ENCODE data around the gene MTX3.

The MTX3 gene

DNA sequence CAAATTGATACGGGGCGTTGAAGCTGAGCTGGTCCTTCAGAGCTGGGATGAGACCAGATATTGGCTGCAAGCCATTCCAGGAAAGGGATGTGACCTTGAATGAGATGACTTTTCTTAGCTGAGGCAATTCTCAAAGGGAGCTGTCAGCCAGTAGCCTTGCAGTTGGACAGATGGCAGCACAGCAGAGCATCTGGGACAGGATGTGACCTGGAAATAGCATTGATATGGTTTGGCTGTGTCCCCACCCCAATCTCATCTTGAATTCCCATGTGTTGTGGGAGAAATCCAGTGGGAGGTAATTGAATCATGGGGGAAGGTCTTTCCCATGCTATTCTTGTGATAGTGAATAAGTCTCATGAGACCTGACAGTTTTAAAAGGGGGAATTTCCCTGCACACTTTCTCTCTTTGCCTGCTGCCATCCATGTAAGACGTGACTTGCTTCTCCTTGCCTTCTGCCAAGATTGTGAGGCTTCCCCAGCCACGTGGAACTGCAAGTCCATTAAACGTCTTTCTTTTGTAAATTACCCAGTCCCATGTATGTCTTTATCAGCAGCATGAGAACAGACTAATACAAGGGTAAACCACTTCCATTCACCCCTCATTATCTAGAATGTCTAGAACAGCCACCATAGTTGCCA is 19.8 kb upstream of the MTX3 start:
- no peaks in the 10 kb centered on the region for H3K36me3 ChIP-seq (ENCODE audit: control insufficient read depth, insufficient read depth, low read length)
- no peak overlapping the region for H3K9ac ChIP-seq (ENCODE audit: low read length)
- no peaks in the 10 kb centered on the region for H3K9me3 ChIP-seq (ENCODE audit: control insufficient read depth, low read length)
- H3K27me3 ChIP-seq (ENCODE audit: control insufficient read depth, insufficient read depth, low read length): no peaks in the 10 kb centered on the region
- H3K4me1 ChIP-seq (ENCODE audit: control insufficient read depth, insufficient read depth, low read length): no peaks in the 10 kb centered on the region
- no peak overlapping the region for H3K4me3 ChIP-seq (ENCODE audit: low read length)

DNA sequence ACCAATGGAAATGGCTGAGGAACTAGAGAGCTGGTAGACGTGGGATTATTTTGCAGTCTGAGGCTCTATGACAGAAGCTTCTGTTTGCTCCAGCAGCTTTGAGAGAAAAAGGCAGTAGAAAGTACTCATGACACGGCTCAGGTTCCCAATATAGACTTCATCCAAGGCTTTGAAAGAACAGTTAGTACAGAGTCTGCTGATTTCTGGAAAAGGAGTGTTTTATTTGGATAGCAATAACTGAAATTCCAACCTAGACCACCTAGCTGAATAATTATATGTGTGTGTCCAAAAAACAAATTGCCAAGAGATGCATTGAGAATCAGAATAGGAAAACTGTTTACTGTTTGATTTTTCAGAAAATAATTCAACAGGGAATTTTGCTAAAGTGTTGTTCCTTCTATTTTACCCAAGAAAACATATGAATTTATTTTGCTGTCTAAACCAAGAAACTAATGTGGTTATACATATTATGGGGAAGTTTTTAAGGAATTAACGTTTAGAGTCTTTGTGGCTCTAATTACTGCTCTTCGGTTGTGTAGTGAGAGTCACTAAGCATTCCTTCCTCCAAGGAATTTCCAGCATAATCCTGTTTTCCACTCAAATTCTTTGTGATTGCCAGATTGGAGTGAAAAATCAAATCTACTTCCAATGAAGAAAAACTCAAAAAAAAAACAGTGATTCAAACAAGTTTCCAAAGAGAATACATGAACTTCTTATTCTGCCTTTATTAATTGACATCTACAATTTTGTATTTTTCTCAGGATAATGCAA is 18.1 kb upstream of the MTX3 start:
- Histone ChIP-seq H3K27me3 (ENCODE audit: control insufficient read depth, insufficient read depth, low read length) (no peaks in the 10 kb centered on the region), H3K36me3 (ENCODE audit: control insufficient read depth, insufficient read depth, low read length) (no peaks in the 10 kb centered on the region), H3K4me3 (ENCODE audit: low read length) (no peak overlapping the region), H3K9ac (ENCODE audit: low read length) (no peak overlapping the region), H3K9me3 (ENCODE audit: control insufficient read depth, low read length) (no peaks in the 10 kb centered on the region), H3K4me1 (ENCODE audit: control insufficient read depth, insufficient read depth, low read length) (no peaks in the 10 kb centered on the region)

DNA sequence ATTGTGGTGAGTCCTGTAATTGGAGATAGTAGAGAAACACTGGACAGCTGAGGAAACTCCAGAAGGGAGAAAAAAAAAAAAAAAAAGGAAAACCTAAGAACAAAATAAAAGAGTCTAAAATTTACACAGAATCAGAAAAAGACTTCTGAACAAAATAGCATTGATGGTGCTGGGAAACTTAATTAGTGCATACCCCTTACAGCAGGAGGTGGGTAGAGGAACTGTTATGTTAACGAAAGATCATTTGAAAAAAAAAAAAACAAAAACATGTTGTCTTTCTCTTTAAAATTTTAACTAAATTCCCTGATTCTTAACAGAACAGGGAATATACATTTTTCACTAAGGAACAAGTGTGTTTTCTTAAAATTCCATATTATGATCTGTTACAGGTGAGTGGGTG is 11.6 kb upstream of the MTX3 start:
- no peak overlapping the region for H3K4me3 ChIP-seq (ENCODE audit: low read length)
- H3K36me3 ChIP-seq (ENCODE audit: control insufficient read depth, insufficient read depth, low read length): no peaks in the 10 kb centered on the region
- H3K9ac ChIP-seq (ENCODE audit: low read length): no peak overlapping the region
- no peaks in the 10 kb centered on the region for H3K9me3 ChIP-seq (ENCODE audit: control insufficient read depth, low read length)
- no peaks in the 10 kb centered on the region for H3K4me1 ChIP-seq (ENCODE audit: control insufficient read depth, insufficient read depth, low read length)
- no peaks in the 10 kb centered on the region for H3K27me3 ChIP-seq (ENCODE audit: control insufficient read depth, insufficient read depth, low read length)

DNA sequence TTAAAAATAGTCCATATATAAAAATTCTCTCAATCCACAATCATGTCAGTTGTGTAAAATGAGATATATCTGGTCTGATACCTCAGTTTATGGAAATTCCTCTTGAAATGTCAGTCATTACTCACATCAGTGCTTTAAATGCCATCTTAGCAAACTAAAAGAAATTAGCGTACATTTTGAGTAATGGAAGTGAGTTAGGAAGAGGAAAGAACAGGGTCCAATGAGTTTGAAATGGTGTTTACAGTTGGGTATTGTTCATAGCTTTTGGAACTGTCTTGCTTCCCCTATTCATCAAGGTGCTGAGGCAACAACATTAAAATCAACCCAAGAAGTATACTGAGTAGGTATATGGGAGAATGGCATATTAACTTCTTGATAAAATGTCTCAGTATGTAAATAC is 8.7 kb upstream of the MTX3 start:
- no peaks in the 10 kb centered on the region for H3K36me3 ChIP-seq (ENCODE audit: control insufficient read depth, insufficient read depth, low read length)
- no peaks in the 10 kb centered on the region for H3K4me1 ChIP-seq (ENCODE audit: control insufficient read depth, insufficient read depth, low read length)
- H3K4me3 ChIP-seq (ENCODE audit: low read length): no peak overlapping the region
- no peaks in the 10 kb centered on the region for H3K27me3 ChIP-seq (ENCODE audit: control insufficient read depth, insufficient read depth, low read length)
- H3K9me3 ChIP-seq (ENCODE audit: control insufficient read depth, low read length): no peaks in the 10 kb centered on the region
- H3K9ac ChIP-seq (ENCODE audit: low read length): no peak overlapping the region

- Histone ChIP-seq H3K9ac (ENCODE audit: low read length) (no peak overlapping the region), H3K4me1 (ENCODE audit: control insufficient read depth, insufficient read depth, low read length) (peaks cover 10% of the 10 kb centered on the region), H3K27me3 (ENCODE audit: control insufficient read depth, insufficient read depth, low read length) (no peaks in the 10 kb centered on the region), H3K36me3 (ENCODE audit: control insufficient read depth, insufficient read depth, low read length) (no peaks in the 10 kb centered on the region), H3K4me3 (ENCODE audit: low read length) (no peak overlapping the region), H3K9me3 (ENCODE audit: control insufficient read depth, low read length) (no peaks in the 10 kb centered on the region)
Observed at GRCh38 chr5:79992891-79993657, 2.0 kb upstream of the MTX3 start.

DNA sequence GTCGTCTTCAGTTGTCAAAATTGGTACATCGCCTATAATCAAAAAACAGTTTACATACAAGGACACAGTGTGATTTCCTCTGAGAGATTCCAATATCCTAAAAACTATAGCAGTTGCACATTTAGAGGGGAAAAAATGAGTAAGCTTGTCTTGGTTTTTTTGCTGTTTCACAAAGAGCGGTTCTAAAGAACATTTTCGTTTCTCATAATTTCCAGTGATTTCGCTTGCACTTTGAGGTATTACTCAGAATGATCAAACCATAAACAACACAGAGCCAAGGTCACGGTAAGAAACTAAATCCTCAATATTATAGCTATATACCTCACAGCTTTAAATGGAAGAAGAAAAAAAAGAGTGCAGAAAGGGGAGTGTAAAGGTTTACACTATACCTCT is 861 bp downstream of the MTX3 start:
- Histone ChIP-seq H3K9me3 (ENCODE audit: control insufficient read depth, low read length) (no peaks in the 10 kb centered on the region), H3K4me1 (ENCODE audit: control insufficient read depth, insufficient read depth, low read length) (peaks cover 10% of the 10 kb centered on the region), H3K27me3 (ENCODE audit: control insufficient read depth, insufficient read depth, low read length) (no peaks in the 10 kb centered on the region), H3K9ac (ENCODE audit: low read length) (no peak overlapping the region), H3K4me3 (ENCODE audit: low read length) (peak overlapping the region; percentile 93), H3K36me3 (ENCODE audit: control insufficient read depth, insufficient read depth, low read length) (no peaks in the 10 kb centered on the region)

- Histone ChIP-seq H3K9me3 (ENCODE audit: control insufficient read depth, low read length) (no peaks in the 10 kb centered on the region), H3K36me3 (ENCODE audit: control insufficient read depth, insufficient read depth, low read length) (no peaks in the 10 kb centered on the region), H3K4me1 (ENCODE audit: control insufficient read depth, insufficient read depth, low read length) (peaks cover 7% of the 10 kb centered on the region), H3K4me3 (ENCODE audit: low read length) (no peak overlapping the region), H3K9ac (ENCODE audit: low read length) (no peak overlapping the region), H3K27me3 (ENCODE audit: control insufficient read depth, insufficient read depth, low read length) (no peaks in the 10 kb centered on the region)
Observed at GRCh38 chr5:79986260-79986659, 4.8 kb downstream of the MTX3 start.

GRCh38 chr5:79985288-79985687 is 5.8 kb downstream of the MTX3 start:
- Histone ChIP-seq H3K36me3 (ENCODE audit: control insufficient read depth, insufficient read depth, low read length) (no peaks in the 10 kb centered on the region), H3K27me3 (ENCODE audit: control insufficient read depth, insufficient read depth, low read length) (no peaks in the 10 kb centered on the region), H3K4me3 (ENCODE audit: low read length) (no peak overlapping the region), H3K9me3 (ENCODE audit: control insufficient read depth, low read length) (no peaks in the 10 kb centered on the region), H3K4me1 (ENCODE audit: control insufficient read depth, insufficient read depth, low read length) (peaks cover 2% of the 10 kb centered on the region), H3K9ac (ENCODE audit: low read length) (no peak overlapping the region)

DNA sequence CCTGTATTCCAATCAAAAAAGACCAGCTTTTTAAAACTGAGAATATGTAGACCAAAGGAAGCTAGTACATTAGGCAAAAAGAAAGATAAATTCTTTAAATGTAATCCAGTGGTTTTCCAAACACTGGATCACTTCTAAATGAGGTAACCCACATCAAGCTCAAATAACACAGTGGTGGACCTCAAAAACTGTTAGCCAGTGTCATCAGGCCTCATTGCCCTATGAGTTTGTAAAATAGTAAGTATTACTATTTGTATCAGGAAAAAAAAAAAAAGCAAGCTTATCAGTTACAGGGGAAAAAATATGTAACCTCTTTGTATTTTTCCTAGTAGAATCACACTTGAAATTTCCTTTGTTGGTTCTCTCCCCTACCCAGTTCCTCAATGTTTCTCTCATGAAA is 6.7 kb downstream of the MTX3 start:
- H3K9me3 ChIP-seq (ENCODE audit: control insufficient read depth, low read length): no peaks in the 10 kb centered on the region
- no peaks in the 10 kb centered on the region for H3K36me3 ChIP-seq (ENCODE audit: control insufficient read depth, insufficient read depth, low read length)
- no peaks in the 10 kb centered on the region for H3K4me1 ChIP-seq (ENCODE audit: control insufficient read depth, insufficient read depth, low read length)
- no peaks in the 10 kb centered on the region for H3K27me3 ChIP-seq (ENCODE audit: control insufficient read depth, insufficient read depth, low read length)
- no peak overlapping the region for H3K9ac ChIP-seq (ENCODE audit: low read length)
- H3K4me3 ChIP-seq (ENCODE audit: low read length): no peak overlapping the region

DNA sequence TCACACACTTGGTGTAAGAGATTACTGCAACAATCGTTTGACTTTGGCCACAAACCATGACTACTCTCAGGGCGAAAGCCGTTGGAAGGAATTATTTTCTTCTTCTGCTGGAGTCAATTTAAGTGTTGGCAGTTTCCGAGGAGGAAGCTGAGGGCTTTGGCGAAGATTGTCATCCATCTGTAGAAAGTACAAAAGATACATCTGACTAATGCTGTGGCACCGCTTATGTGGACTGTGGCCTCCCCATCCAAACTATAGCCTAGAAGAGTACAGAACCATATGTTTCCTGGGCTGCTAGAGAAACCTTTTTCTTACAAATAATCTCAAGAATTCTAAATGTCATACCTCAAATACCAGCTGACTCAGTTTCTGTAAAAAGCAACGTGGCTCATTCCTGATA is 7.4 kb downstream of the MTX3 start:
- H3K27me3 ChIP-seq (ENCODE audit: control insufficient read depth, insufficient read depth, low read length): no peaks in the 10 kb centered on the region
- no peaks in the 10 kb centered on the region for H3K4me1 ChIP-seq (ENCODE audit: control insufficient read depth, insufficient read depth, low read length)
- H3K9me3 ChIP-seq (ENCODE audit: control insufficient read depth, low read length): no peaks in the 10 kb centered on the region
- no peak overlapping the region for H3K9ac ChIP-seq (ENCODE audit: low read length)
- H3K4me3 ChIP-seq (ENCODE audit: low read length): no peak overlapping the region
- H3K36me3 ChIP-seq (ENCODE audit: control insufficient read depth, insufficient read depth, low read length): no peaks in the 10 kb centered on the region

- H3K9me3 ChIP-seq (ENCODE audit: control insufficient read depth, low read length): no peaks in the 10 kb centered on the region
- H3K36me3 ChIP-seq (ENCODE audit: control insufficient read depth, insufficient read depth, low read length): no peaks in the 10 kb centered on the region
- H3K4me3 ChIP-seq (ENCODE audit: low read length): no peak overlapping the region
- H3K4me1 ChIP-seq (ENCODE audit: control insufficient read depth, insufficient read depth, low read length): no peaks in the 10 kb centered on the region
- H3K9ac ChIP-seq (ENCODE audit: low read length): no peak overlapping the region
- H3K27me3 ChIP-seq (ENCODE audit: control insufficient read depth, insufficient read depth, low read length): no peaks in the 10 kb centered on the region
Observed at GRCh38 chr5:79982136-79982535, 8.9 kb downstream of the MTX3 start.

DNA sequence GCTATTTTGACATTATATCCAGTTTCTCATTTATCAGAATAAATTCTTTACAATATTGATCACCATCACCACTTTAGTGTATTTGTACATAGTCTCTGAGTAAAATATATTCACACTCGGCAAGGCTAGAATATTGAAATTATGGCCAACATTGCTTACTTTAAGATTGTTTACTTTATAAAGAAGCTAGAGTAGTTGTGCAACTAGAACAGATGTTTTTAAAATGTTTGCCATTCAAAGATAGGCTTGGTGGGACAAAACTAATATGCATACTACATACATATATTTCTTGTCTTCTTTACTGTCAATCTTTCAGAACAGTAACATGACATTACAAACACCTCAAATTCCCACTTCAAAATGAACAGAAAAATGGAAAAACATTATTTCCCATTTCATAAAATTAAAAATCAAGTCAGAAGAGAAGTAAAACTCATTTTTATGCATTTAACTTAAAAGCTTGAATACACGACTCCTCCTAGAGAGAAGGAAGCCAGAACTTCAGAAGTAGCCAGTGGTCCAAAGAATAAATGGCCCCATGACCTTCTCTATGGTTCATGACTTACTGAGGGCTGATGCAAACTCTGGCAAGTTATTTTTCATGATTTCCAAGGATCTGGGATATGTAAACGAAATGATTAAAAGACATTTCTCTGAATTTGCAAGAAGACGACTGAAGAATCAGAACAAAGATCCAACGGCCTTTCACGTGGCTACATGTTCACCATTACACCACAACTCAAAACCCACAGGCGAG is 14.1 kb downstream of the MTX3 start:
- Histone ChIP-seq H3K9me3 (ENCODE audit: control insufficient read depth, low read length) (no peaks in the 10 kb centered on the region), H3K27me3 (ENCODE audit: control insufficient read depth, insufficient read depth, low read length) (no peaks in the 10 kb centered on the region), H3K36me3 (ENCODE audit: control insufficient read depth, insufficient read depth, low read length) (no peaks in the 10 kb centered on the region), H3K4me3 (ENCODE audit: low read length) (no peak overlapping the region), H3K4me1 (ENCODE audit: control insufficient read depth, insufficient read depth, low read length) (no peaks in the 10 kb centered on the region), H3K9ac (ENCODE audit: low read length) (no peak overlapping the region)
